SU-DHL-6 (cell line): ENCODE measurements around the gene PDE9A.

Experiments
- H2AFZ ChIP-seq: fragments of 200-600 bp; sonication (generic); 2 replicates; pipeline ENCODE4 v1.6.1; 2014; ENCODE audit warnings: low read depth, mild to moderate bottlenecking, moderate library complexity, mixed read lengths, antibody characterized with exemption, low read length; ENCODE audit not compliant: severe bottlenecking
- H3F3A ChIP-seq: fragments of 200-600 bp; shearing (Covaris generic); 2 replicates; pipeline ENCODE4 v1.6.0; 2016; ENCODE audit warnings: antibody characterized with exemption, mild to moderate bottlenecking; ENCODE audit not compliant: insufficient read depth
- H3K27ac ChIP-seq: fragments of 200-600 bp; sonication (generic); 2 replicates; pipeline ENCODE4 v1.5.1; 2016; ENCODE audit warnings: low read depth, mild to moderate bottlenecking, low read length, moderate library complexity, mixed read lengths
- H3K27me3 ChIP-seq: fragments of 200-600 bp; sonication (generic), shearing (Covaris generic); 2 replicates; pipeline ENCODE4 v1.6.0; 2014; ENCODE audit warnings: mild to moderate bottlenecking, low read length
- H3K36me3 ChIP-seq: fragments of 200-600 bp; sonication (generic); 2 replicates; pipeline ENCODE4 v1.6.1; 2014; ENCODE audit warnings: mild to moderate bottlenecking, low read length, mixed read lengths
- H3K4me2 ChIP-seq: fragments of 300-600, 200-600 bp; shearing (Covaris generic), sonication (generic); 2 replicates; pipeline ENCODE4 v1.6.0; 2014; ENCODE audit warnings: low read length, low read depth, mild to moderate bottlenecking; ENCODE audit not compliant: poor library complexity, severe bottlenecking
- H3K4me3 ChIP-seq: fragments of 200-600 bp; sonication (generic); 2 replicates; pipeline ENCODE4 v1.5.1; 2014; ENCODE audit warnings: antibody characterized with exemption, low read length, mild to moderate bottlenecking, mixed read lengths; ENCODE audit not compliant: insufficient read depth, poor library complexity, severe bottlenecking
- H3K79me2 ChIP-seq: fragments of 200-600 bp; sonication (generic); 2 replicates; pipeline ENCODE4 v1.6.1; 2014; ENCODE audit warnings: mild to moderate bottlenecking, low read length, moderate library complexity; ENCODE audit not compliant: insufficient read depth
- H3K9ac ChIP-seq: fragments of 200-600 bp; sonication (generic); 2 replicates; pipeline ENCODE4 v1.7.0; 2014; ENCODE audit warnings: mild to moderate bottlenecking, low read length
- H3K9me2 ChIP-seq: fragments of 200-600 bp; sonication (generic); replicated peaks from 2 replicates; pipeline ENCODE4 v1.6.1; 2014; ENCODE audit warnings: low read length; ENCODE audit not compliant: insufficient read depth
- H3K9me3 ChIP-seq: fragments of 200-600 bp; sonication (generic); 2 replicates; pipeline ENCODE4 v1.6.1; 2014; ENCODE audit warnings: low read length, mixed read lengths; ENCODE audit not compliant: insufficient read depth
- H4K20me1 ChIP-seq: fragments of 200-600 bp; sonication (generic); 2 replicates; pipeline ENCODE4 v1.6.1; 2014; ENCODE audit warnings: low read depth, mild to moderate bottlenecking, antibody characterized with exemption, low read length, moderate library complexity, mixed read lengths
- EZH2phosphoT487 ChIP-seq: fragments of 200-600 bp; sonication (generic), shearing (Covaris generic); conservative IDR thresholded peaks from 2 replicates; pipeline ENCODE4 v1.6.1; 2018; ENCODE audit warnings: mild to moderate bottlenecking, antibody characterized with exemption, low read length, moderate library complexity, mixed read lengths
- TF ChIP-seq, protein P1 (sequence below): fragments of 200-600 bp; sonication (generic); IDR thresholded peaks from one replicate; pipeline ENCODE4 v1.5.1; 2017; ENCODE audit warnings: antibody characterized with exemption, mild to moderate bottlenecking, low read length, moderate library complexity; ENCODE audit not compliant: insufficient read depth, poor library complexity, severe bottlenecking

The PDE9A gene

DNA sequence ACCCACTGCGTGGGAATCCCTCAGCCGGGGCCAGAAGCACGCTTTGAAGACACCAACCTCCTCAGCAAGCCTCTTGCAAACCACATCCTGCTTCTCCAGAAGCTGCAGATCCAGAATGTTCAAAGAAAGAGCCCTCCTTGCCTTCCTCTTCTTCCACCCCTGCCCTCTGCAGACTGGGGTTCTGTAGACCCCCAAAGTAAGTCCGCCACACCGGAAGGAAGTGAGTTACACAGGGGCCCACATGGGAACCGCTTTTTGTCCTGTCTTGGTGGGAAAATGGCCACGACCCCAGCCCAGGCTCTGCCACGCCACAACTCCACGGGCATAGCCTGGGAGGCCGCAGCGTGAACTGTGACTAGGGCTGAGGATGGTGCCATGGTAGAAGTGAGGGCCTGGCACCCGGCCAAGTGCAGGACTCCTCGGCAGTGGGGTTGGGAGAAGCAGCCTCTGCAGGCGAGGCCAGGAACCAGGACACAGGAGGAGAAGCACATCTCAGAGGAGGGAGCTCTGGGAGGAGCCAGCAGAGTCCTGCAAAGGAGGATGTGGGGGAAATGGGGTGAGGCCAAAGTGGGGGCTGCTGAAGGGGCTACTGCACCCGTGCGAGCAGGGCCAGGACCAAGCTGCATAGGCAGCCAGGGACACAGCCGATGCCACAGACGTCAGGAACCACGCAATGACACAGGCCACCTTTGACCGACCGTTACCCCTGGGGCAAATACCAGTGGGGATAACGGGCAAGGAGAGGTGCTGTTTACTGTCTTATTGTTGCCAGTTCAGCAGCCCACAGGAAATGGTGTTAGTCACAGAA is 30.9 kb downstream of the PDE9A start:
- Histone ChIP-seq H3K36me3 (no peaks in the 10 kb centered on the region), H3K9me3 (no peaks in the 10 kb centered on the region), H3K27ac (no peak overlapping the region), H3K27me3 (no peaks in the 10 kb centered on the region), H3F3A (no peaks in the 10 kb centered on the region), H3K4me3 (no peak overlapping the region), H3K79me2 (no peaks in the 10 kb centered on the region), H4K20me1 (no peaks in the 10 kb centered on the region; the same call in 1 of the 2 replicates), H3K4me2 (no peak overlapping the region), H3K9me2 (no peaks in the 10 kb centered on the region), H2AFZ (no peak overlapping the region), H3K9ac (no peak overlapping the region)
- TF ChIP-seq EZH2phosphoT487: no peak
- TF ChIP-seq, protein P1, sequence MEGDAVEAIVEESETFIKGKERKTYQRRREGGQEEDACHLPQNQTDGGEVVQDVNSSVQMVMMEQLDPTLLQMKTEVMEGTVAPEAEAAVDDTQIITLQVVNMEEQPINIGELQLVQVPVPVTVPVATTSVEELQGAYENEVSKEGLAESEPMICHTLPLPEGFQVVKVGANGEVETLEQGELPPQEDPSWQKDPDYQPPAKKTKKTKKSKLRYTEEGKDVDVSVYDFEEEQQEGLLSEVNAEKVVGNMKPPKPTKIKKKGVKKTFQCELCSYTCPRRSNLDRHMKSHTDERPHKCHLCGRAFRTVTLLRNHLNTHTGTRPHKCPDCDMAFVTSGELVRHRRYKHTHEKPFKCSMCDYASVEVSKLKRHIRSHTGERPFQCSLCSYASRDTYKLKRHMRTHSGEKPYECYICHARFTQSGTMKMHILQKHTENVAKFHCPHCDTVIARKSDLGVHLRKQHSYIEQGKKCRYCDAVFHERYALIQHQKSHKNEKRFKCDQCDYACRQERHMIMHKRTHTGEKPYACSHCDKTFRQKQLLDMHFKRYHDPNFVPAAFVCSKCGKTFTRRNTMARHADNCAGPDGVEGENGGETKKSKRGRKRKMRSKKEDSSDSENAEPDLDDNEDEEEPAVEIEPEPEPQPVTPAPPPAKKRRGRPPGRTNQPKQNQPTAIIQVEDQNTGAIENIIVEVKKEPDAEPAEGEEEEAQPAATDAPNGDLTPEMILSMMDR: no peak

DNA sequence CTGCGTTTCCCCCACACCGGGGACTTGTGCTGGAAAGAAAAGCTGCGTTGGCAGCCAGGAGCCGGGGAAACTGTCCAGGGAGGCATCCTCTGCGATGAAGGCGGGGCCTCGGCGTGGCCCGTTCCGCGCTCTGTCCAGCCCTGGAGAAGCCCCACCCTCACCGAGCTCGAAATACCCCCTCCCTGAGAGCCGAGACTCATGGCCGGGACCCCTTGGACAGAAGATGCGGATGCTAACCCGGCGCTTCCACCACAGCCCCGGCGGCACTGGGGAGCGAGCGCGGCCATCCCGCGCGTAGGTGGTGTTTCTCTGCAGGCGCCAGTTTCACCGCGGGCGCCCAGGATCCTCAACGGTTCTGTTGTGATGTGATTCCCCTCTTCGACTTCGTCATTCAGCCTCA is 31.6 kb downstream of the PDE9A start:
- H3K4me2 ChIP-seq: no peak overlapping the region
- H3K4me3 ChIP-seq: no peak overlapping the region
- no peaks in the 10 kb centered on the region for H3K79me2 ChIP-seq
- no peak overlapping the region for H3K27ac ChIP-seq
- H3K9me2 ChIP-seq: no peaks in the 10 kb centered on the region
- no peaks in the 10 kb centered on the region for H3K36me3 ChIP-seq
- no peak overlapping the region for H3K9ac ChIP-seq
- TF ChIP-seq EZH2phosphoT487: no peak
- TF ChIP-seq, protein P1: no peak
- H3K9me3 ChIP-seq: no peaks in the 10 kb centered on the region
- no peaks in the 10 kb centered on the region for H3K27me3 ChIP-seq
- H3F3A ChIP-seq: no peaks in the 10 kb centered on the region
- H2AFZ ChIP-seq: no peak overlapping the region
- no peaks in the 10 kb centered on the region; the same call in 1 of the 2 replicates for H4K20me1 ChIP-seq

DNA sequence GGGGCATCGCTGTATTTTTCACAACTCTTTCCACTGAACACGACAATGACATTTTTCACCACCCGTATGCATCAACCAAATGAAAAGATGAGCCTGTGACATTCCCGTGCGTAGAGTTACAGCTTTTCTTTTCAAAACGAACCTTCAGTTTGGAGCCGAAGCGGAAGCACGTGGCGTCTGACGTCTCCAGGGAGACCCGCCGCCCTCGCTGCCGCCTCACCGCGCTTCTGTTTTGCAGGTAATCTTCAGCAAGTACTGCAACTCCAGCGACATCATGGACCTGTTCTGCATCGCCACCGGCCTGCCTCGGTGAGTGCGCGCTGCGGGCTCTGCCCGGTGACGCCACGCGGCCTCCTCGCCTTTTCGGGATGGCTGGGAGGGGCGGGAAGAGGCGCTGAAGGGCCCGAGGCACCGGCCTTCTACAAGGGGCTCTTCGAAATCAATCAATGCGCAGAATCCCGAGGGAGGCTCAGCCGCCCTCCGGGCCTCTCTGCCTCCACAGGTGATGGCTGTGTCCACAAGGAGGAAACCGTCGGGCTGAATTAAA is 32.6 kb downstream of the PDE9A start:
- no peak overlapping the region for H2AFZ ChIP-seq
- TF ChIP-seq EZH2phosphoT487: no peak
- TF ChIP-seq, protein P1: no peak
- H3K27ac ChIP-seq: no peak overlapping the region
- H3F3A ChIP-seq: no peaks in the 10 kb centered on the region
- H3K36me3 ChIP-seq: no peaks in the 10 kb centered on the region
- no peaks in the 10 kb centered on the region for H3K27me3 ChIP-seq
- H3K9me2 ChIP-seq: no peaks in the 10 kb centered on the region
- H3K9ac ChIP-seq: no peak overlapping the region
- H3K9me3 ChIP-seq: no peaks in the 10 kb centered on the region
- H4K20me1 ChIP-seq: no peaks in the 10 kb centered on the region; the same call in 1 of the 2 replicates
- no peak overlapping the region for H3K4me2 ChIP-seq
- H3K79me2 ChIP-seq: no peaks in the 10 kb centered on the region
- H3K4me3 ChIP-seq: no peak overlapping the region
